HCT116 (cell line): ENCODE measurements around the gene R3HDML. TPM values are rescaled to one million over a fixed set of nuclear protein-coding genes. Genes with fewer than 3 reads are reported as not detected.

ENCODE experiments used
- ATAC-seq: fragments of 200-7000 bp; cut with Tn5 transposase; 2 replicates; pipeline ENCODE4 v1.9.1; 2020; ENCODE audit warnings: mild to moderate bottlenecking, moderate library complexity
- BruUV-seq: library from RNA; stranded (reverse); fragments of 400-500 nt; replicated peaks from 2 replicates; lab custom pipeline; 2021; lab: Mats Ljungman, UMichigan
- CTCF ChIA-PET: fragments of 300-600 bp; sonication (Branson Sonifier 250); formaldehyde crosslinking; loops from one replicate; lab custom pipeline; 2021; ENCODE audit warnings: antibody characterized with exemption; lab: Charles Lee
- POLR2A ChIA-PET: fragments of 300-600, 350-600 bp; sonication (Branson Sonifier 250); formaldehyde crosslinking; loops from one replicate; lab custom pipeline; 2021; ENCODE audit warnings: antibody characterized with exemption; lab: Charles Lee
- RAD21 ChIA-PET, 2 experiments: fragments of 300-600 bp; sonication (Branson Sonifier 250); formaldehyde crosslinking; loops; one replicate each; lab custom pipeline; 2023; ENCODE audit warnings: low total read pairs in 2 of 2; ENCODE audit not compliant: uncharacterized antibody in 2 of 2, unreplicated experiment in 2 of 2, low non-redundant PET in 1 of 2; lab: Charles Lee
- DNase-seq: peaks from one replicate; pipeline ENCODE4 v3.0.0-alpha.2; 2010; ENCODE audit warnings: low read depth, low spot score
- H2AFZ ChIP-seq: fragments of 200-600 bp; shearing (Covaris generic), sonication (generic); 2 replicates; pipeline ENCODE4 v1.6.1; 2017; ENCODE audit warnings: low read depth, mixed run types, mixed read lengths, antibody characterized with exemption, low read length; ENCODE audit not compliant: poor library complexity, severe bottlenecking
- H3K27ac ChIP-seq: 2 replicates; pipeline ENCODE4 v1.5.1; 2012; ENCODE audit warnings: low read depth, low read length
- H3K27me3 ChIP-seq: fragments of 200-600 bp; sonication (generic); 2 replicates; pipeline ENCODE4 v1.6.1; 2016; ENCODE audit warnings: mixed run types, low read length, mixed read lengths; ENCODE audit not compliant: insufficient read depth
- H3K36me3 ChIP-seq, 2 experiments: fragments of 200-500 bp in 1 of 2; fragments of 200-600 bp in 1 of 2; sonication (Bioruptor generic) in 1 of 2; sonication (generic) in 1 of 2; 2 replicates each; pipeline versions ENCODE4 v1.5.1 to v1.6.1; 2014 to 2016; ENCODE audit warnings: low read length in 2 of 2, inconsistent platforms in 1 of 2, mixed read lengths in 1 of 2, mixed run types in 1 of 2; ENCODE audit not compliant: insufficient read depth in 2 of 2, control insufficient read depth in 1 of 2
- H3K4me1 ChIP-seq, 2 experiments: fragments of 200-600 bp in 1 of 2; sonication (generic) in 1 of 2; 2 replicates each; pipeline versions ENCODE4 v1.5.1 to v1.6.1; 2012 to 2017; ENCODE audit warnings: low read length in 2 of 2, inconsistent platforms in 1 of 2, mild to moderate bottlenecking in 1 of 2, mixed read lengths in 1 of 2, mixed run types in 1 of 2, moderate library complexity in 1 of 2; ENCODE audit not compliant: insufficient read depth in 2 of 2, control insufficient read depth in 1 of 2
- H3K4me2 ChIP-seq: fragments of 200-600 bp; sonication (generic); 2 replicates; pipeline ENCODE4 v1.6.1; 2017; ENCODE audit warnings: mixed run types, low read length, mixed read lengths
- H3K4me3 ChIP-seq, 2 experiments: fragments of 200-600 bp in 1 of 2; sonication (generic) in 1 of 2; replicated peaks in 1 of 2; 2 replicates each; pipeline ENCODE4 v1.5.1; 2011 to 2016; ENCODE audit warnings: low read length in 2 of 2, control low read depth in 1 of 2, low read depth in 1 of 2, mild to moderate bottlenecking in 1 of 2, mixed read lengths in 1 of 2, mixed run types in 1 of 2
- H3K79me2 ChIP-seq: fragments of 200-600 bp; sonication (generic); 2 replicates; pipeline ENCODE4 v1.6.1; 2017; ENCODE audit warnings: mild to moderate bottlenecking, mixed run types, low read length, moderate library complexity, mixed read lengths; ENCODE audit not compliant: insufficient read depth
- H3K9ac ChIP-seq: fragments of 200-600 bp; sonication (generic); 2 replicates; pipeline ENCODE4 v1.6.1; 2016; ENCODE audit warnings: low read length, mixed read lengths
- H3K9me2 ChIP-seq: fragments of 200-600 bp; sonication (generic), shearing (Covaris generic); 2 replicates; pipeline ENCODE4 v1.6.1; 2017; ENCODE audit warnings: mixed run types, mild to moderate bottlenecking, moderate library complexity; ENCODE audit not compliant: insufficient read depth
- H3K9me3 ChIP-seq, 2 experiments: fragments of 200-500 bp in 1 of 2; fragments of 200-600 bp in 1 of 2; sonication (Bioruptor generic) in 1 of 2; sonication (generic) in 1 of 2; 2 replicates each; pipeline ENCODE4 v1.6.1; 2014 to 2017; ENCODE audit warnings: low read length in 2 of 2, mixed read lengths in 2 of 2, inconsistent platforms in 1 of 2, low read depth in 1 of 2, mild to moderate bottlenecking in 1 of 2, mixed run types in 1 of 2, moderate library complexity in 1 of 2; ENCODE audit not compliant: control insufficient read depth in 1 of 2, insufficient read depth in 1 of 2
- H4K20me1 ChIP-seq: fragments of 200-600 bp; sonication (generic), shearing (Covaris generic); 2 replicates; pipeline ENCODE4 v1.6.1; 2017; ENCODE audit warnings: mixed run types, mild to moderate bottlenecking, moderate library complexity; ENCODE audit not compliant: insufficient read depth
- CBX3 ChIP-seq: IDR thresholded peaks from 2 replicates; pipeline ENCODE4 v1.6.1; 2012; ENCODE audit warnings: low read depth
- CEBPB ChIP-seq: IDR thresholded peaks from 2 replicates; pipeline ENCODE4 v1.6.1; 2012; ENCODE audit warnings: low read depth
- EGR1 ChIP-seq: IDR thresholded peaks from 2 replicates; pipeline ENCODE4 v1.6.1; 2012; ENCODE audit warnings: low read depth
- ELF1 ChIP-seq: IDR thresholded peaks from 2 replicates; pipeline ENCODE4 v1.6.1; 2012; ENCODE audit warnings: low read depth, borderline replicate concordance
- EZH2 ChIP-seq: fragments of 200-600 bp; sonication (generic); IDR thresholded peaks from 2 replicates; pipeline ENCODE4 v1.6.1; 2017; ENCODE audit warnings: antibody characterized with exemption, mixed run types
- EZH2phosphoT487 ChIP-seq: fragments of 200-600 bp; IDR thresholded peaks from 2 replicates; pipeline ENCODE4 v1.6.1; 2018; ENCODE audit warnings: antibody characterized with exemption, borderline replicate concordance
- JUND ChIP-seq: IDR thresholded peaks from 2 replicates; pipeline ENCODE4 v1.6.1; 2012
- POLR2A ChIP-seq: IDR thresholded peaks from 2 replicates; pipeline ENCODE4 v1.7.0; 2011; ENCODE audit warnings: borderline replicate concordance; ENCODE audit not compliant: insufficient read depth, insufficient read length; ENCODE audit errors: extremely low read depth
- POLR2AphosphoS5 ChIP-seq: IDR thresholded peaks from 2 replicates; pipeline ENCODE4 v1.6.1; 2011; ENCODE audit warnings: mild to moderate bottlenecking, low read depth, low read length, moderate library complexity
- RAD21 ChIP-seq: IDR thresholded peaks from 2 replicates; pipeline ENCODE4 v1.6.1; 2012; ENCODE audit warnings: low read depth, mild to moderate bottlenecking
- SIN3A ChIP-seq: IDR thresholded peaks from 2 replicates; pipeline ENCODE4 v1.6.1; 2012; ENCODE audit warnings: low read depth
- SP1 ChIP-seq: IDR thresholded peaks from 2 replicates; pipeline ENCODE4 v1.6.1; 2012; ENCODE audit warnings: low read depth
- SRF ChIP-seq: IDR thresholded peaks from 2 replicates; pipeline ENCODE4 v1.6.1; 2012; ENCODE audit warnings: low read depth
- TCF7L2 ChIP-seq: IDR thresholded peaks from 2 replicates; pipeline ENCODE4 v1.7.0; 2011; ENCODE audit warnings: borderline replicate concordance, inconsistent platforms; ENCODE audit not compliant: insufficient read depth, insufficient read length; ENCODE audit errors: extremely low read depth
- YY1 ChIP-seq: IDR thresholded peaks from 2 replicates; pipeline ENCODE4 v1.6.1; 2011; ENCODE audit warnings: low read length, low read depth, moderate library complexity, mild to moderate bottlenecking; ENCODE audit not compliant: insufficient replicate concordance; ENCODE audit errors: extremely low read depth
- ZFX ChIP-seq: fragments of 450-650 bp; IDR thresholded peaks from 2 replicates; pipeline ENCODE4 v1.6.1; 2017
- intact Hi-C: fragments of 100-400 bp; cut with micrococcal nuclease; formaldehyde crosslinking; loops from 2 replicates; pipeline ENCODE4 v1.10.0; 2022
- total RNA-seq: library from RNA; stranded (reverse); gene quantifications from one replicate; pipeline ENCODE4 v1.2.1, GENCODE V29; 2021; ENCODE audit not compliant: unreplicated experiment
- TF ChIP-seq, protein P1 (sequence below): IDR thresholded peaks from 2 replicates; pipeline ENCODE4 v1.6.1; 2012
- TF ChIP-seq, protein P2 (sequence below): IDR thresholded peaks from 2 replicates; pipeline ENCODE4 v1.6.1; 2011; ENCODE audit warnings: mild to moderate bottlenecking, low read length, moderate library complexity; ENCODE audit not compliant: insufficient replicate concordance; ENCODE audit errors: extremely low read depth
- TF ChIP-seq, protein P3 (sequence below), 3 experiments: fragments of 200-600 bp in 1 of 3; sonication (generic) in 1 of 3; IDR thresholded peaks in 2 of 3; conservative IDR thresholded peaks in 1 of 3; 2 replicates each; pipeline ENCODE4 v1.5.1; 2012 to 2017; ENCODE audit warnings: low read depth in 2 of 3, low read length in 2 of 3, antibody characterized with exemption in 1 of 3, borderline replicate concordance in 1 of 3, control low read depth in 1 of 3, mild to moderate bottlenecking in 1 of 3, mixed read lengths in 1 of 3, mixed run types in 1 of 3, moderate library complexity in 1 of 3; ENCODE audit not compliant: insufficient read depth in 1 of 3
- TF ChIP-seq, protein P4 (sequence below): IDR thresholded peaks from 2 replicates; pipeline ENCODE4 v1.6.1; 2012; ENCODE audit warnings: low read depth

Gene R3HDML
- total RNA-seq, 1 experiment from 2014 or later, result not detected

DNA sequence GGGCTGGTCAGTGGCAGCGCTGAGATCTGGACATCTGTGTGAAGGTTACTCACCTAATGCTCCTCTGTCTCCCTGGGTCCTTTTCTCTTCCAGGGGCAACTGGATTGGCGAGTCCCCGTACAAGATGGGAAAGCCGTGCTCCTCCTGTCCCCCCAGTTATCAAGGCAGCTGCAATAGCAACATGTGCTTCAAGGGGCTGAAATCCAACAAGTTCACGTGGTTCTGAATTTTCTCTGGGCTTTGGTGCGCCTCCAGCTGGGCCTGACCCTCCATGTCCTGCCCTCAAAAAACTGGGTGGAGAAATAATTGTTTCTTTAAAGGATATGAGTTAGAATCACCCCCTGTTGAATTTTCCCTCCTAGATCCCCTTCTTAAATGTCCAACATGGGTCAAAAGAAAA, 13.7 kb downstream of the R3HDML start:
- no peaks in the 10 kb centered on the region for H4K20me1 ChIP-seq
- POLR2A ChIA-PET, result no interaction called here
- H3K9ac ChIP-seq, result no peak overlapping the region
- no peaks in the 10 kb centered on the region for H3K9me2 ChIP-seq
- DNase-seq (no peak), ATAC-seq (no peak)
- H3K27ac ChIP-seq, result no peak overlapping the region
- peaks cover 0 to 10% of the 10 kb centered on the region in 2 experiments; a peak in 3 of 4 replicates for H3K4me1 ChIP-seq
- CTCF ChIA-PET, result no interaction called here
- no peak overlapping the region for H3K4me3 ChIP-seq
- H3K36me3 ChIP-seq, result no peaks in the 10 kb centered on the region
- BruUV-seq, result no TSS peak
- H3K9me3 ChIP-seq, result no peaks in the 10 kb centered on the region
- no peaks in the 10 kb centered on the region for H3K79me2 ChIP-seq
- intact Hi-C loops, result no loop called here
- TF ChIP-seq ZFX (no peak), CEBPB (no peak), POLR2AphosphoS5 (no peak), SIN3A (no peak), POLR2A (no peak), ELF1 (no peak), EGR1 (no peak), RAD21 (no peak), JUND (no peak), YY1 (no peak), TCF7L2 (no peak), EZH2phosphoT487 (no peak), EZH2 (no peak), SP1 (no peak), CBX3 (no peak), SRF (no peak)
- TF ChIP-seq, protein P1, sequence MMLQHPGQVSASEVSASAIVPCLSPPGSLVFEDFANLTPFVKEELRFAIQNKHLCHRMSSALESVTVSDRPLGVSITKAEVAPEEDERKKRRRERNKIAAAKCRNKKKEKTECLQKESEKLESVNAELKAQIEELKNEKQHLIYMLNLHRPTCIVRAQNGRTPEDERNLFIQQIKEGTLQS, result no peak
- TF ChIP-seq, protein P2, sequence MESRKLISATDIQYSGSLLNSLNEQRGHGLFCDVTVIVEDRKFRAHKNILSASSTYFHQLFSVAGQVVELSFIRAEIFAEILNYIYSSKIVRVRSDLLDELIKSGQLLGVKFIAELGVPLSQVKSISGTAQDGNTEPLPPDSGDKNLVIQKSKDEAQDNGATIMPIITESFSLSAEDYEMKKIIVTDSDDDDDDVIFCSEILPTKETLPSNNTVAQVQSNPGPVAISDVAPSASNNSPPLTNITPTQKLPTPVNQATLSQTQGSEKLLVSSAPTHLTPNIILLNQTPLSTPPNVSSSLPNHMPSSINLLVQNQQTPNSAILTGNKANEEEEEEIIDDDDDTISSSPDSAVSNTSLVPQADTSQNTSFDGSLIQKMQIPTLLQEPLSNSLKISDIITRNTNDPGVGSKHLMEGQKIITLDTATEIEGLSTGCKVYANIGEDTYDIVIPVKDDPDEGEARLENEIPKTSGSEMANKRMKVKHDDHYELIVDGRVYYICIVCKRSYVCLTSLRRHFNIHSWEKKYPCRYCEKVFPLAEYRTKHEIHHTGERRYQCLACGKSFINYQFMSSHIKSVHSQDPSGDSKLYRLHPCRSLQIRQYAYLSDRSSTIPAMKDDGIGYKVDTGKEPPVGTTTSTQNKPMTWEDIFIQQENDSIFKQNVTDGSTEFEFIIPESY, result no peak
- TF ChIP-seq, protein P3, sequence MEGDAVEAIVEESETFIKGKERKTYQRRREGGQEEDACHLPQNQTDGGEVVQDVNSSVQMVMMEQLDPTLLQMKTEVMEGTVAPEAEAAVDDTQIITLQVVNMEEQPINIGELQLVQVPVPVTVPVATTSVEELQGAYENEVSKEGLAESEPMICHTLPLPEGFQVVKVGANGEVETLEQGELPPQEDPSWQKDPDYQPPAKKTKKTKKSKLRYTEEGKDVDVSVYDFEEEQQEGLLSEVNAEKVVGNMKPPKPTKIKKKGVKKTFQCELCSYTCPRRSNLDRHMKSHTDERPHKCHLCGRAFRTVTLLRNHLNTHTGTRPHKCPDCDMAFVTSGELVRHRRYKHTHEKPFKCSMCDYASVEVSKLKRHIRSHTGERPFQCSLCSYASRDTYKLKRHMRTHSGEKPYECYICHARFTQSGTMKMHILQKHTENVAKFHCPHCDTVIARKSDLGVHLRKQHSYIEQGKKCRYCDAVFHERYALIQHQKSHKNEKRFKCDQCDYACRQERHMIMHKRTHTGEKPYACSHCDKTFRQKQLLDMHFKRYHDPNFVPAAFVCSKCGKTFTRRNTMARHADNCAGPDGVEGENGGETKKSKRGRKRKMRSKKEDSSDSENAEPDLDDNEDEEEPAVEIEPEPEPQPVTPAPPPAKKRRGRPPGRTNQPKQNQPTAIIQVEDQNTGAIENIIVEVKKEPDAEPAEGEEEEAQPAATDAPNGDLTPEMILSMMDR (IDR thresholded peaks at IDR 0.05 in 2 of 3, conservative IDR thresholded peaks at IDR 0.05 in 1 of 3; ENCODE audit: borderline replicate concordance in 1 of 3, insufficient read depth in 1 of 3, low read depth in 2 of 3, low read length in 2 of 3), result no peak
- TF ChIP-seq, protein P4, sequence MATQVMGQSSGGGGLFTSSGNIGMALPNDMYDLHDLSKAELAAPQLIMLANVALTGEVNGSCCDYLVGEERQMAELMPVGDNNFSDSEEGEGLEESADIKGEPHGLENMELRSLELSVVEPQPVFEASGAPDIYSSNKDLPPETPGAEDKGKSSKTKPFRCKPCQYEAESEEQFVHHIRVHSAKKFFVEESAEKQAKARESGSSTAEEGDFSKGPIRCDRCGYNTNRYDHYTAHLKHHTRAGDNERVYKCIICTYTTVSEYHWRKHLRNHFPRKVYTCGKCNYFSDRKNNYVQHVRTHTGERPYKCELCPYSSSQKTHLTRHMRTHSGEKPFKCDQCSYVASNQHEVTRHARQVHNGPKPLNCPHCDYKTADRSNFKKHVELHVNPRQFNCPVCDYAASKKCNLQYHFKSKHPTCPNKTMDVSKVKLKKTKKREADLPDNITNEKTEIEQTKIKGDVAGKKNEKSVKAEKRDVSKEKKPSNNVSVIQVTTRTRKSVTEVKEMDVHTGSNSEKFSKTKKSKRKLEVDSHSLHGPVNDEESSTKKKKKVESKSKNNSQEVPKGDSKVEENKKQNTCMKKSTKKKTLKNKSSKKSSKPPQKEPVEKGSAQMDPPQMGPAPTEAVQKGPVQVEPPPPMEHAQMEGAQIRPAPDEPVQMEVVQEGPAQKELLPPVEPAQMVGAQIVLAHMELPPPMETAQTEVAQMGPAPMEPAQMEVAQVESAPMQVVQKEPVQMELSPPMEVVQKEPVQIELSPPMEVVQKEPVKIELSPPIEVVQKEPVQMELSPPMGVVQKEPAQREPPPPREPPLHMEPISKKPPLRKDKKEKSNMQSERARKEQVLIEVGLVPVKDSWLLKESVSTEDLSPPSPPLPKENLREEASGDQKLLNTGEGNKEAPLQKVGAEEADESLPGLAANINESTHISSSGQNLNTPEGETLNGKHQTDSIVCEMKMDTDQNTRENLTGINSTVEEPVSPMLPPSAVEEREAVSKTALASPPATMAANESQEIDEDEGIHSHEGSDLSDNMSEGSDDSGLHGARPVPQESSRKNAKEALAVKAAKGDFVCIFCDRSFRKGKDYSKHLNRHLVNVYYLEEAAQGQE, result no peak
- H2AFZ ChIP-seq, result no peak overlapping the region
- no peak overlapping the region for H3K4me2 ChIP-seq
- RAD21 ChIA-PET, result no interaction called here
- H3K27me3 ChIP-seq, result no peaks in the 10 kb centered on the region
